GM19043 (cell line): Measurements from ENCODE around the gene SLC16A12.

Experiments used
- ATAC-seq: cut with Tn5 transposase; IDR thresholded peaks from one replicate; pipeline ENCODE4 v1.9.1; 2021; ENCODE audit warnings: low read depth; ENCODE audit not compliant: unreplicated experiment

SLC16A12 gene

DNA sequence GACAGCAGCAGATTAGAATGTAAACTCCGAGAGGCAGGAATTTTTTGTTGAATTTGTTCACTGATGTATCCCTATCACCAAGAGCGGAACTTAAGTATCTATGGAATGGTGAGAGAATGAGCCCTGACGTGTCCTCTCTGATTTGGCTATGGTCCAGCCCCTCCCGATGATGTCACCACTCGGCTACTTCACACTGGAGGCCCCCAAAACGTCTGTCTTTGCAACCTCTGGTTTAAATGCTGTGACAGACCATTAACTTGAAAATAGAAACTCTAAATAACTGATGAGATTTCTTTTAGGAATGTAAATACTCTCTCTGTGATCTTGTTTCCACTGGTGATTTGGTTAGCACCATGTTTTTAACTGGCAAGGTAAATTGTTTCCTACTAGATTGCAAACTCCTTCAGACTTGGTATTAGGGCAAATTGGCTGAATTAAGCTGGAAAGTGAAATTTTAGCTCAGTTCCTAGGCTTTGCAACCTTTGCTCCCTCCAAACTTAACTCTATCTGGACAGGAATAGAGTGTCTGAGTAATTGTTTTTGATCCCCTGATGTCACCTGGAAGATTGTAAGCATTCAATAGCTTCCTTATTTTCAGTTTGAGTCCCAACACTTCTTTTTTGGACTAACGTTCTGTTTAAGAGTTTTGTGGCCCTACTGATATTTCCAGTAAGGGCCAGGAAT is 19.1 kb downstream of the SLC16A12 start:
- no peak for ATAC-seq

DNA sequence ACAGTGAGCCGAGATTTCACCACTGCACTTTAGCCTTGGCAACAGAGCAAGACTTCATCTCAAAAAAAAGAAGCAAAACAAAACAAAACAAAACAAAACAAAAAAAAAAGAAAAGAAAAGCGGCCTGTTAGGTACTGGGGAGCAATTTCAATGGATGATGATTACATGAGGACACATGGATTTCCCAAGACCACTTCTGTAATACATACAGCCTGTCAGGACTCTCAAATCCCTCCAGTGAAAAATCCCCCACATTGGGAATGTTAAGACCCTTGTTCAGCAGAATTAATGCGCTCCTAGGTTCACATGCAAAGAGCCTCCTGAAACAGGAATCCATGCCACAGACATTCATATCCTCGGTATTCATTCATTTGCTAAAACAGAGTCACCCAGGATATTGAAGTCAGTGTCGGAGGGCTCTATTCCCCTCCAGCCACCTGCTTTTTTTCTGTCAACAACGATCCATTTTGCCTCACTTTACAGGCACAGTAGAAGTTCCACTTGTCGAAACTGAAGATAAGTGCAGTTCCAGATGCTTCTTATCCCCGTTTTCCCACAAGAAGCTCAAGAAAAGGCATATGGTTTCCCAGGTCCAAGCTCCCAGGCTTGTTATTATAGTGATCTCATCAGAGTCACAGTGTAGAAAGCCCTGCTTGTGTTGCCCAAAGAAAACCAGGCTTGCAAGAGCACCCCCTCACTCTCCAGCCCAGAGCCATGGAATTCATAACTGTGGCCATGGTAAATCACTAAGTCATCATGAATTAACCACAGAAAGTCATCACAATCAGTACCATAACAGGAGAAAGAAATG is 20.2 kb downstream of the SLC16A12 start:
- no peak for ATAC-seq

DNA sequence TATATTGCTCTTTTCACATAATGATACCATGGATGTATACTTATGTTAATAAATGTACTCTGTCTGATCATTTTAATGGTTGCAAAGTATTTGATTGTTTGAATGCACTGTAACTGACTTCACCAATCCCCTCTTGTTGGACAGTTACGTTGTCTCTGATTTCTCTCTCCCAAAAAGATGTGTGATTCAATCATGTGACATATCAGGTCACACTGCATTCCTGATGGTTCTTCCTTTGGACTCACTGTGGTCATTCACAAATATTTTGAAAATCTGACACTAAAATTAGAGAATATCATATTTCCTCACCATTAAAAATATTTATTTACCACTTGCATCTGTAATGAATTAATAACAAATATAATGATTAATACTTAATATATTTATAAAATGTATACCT is 22.2 kb downstream of the SLC16A12 start:
- ATAC-seq = no peak

GRCh38 chr10:89505640-89506275 is 29.6 kb downstream of the SLC16A12 start:
- ATAC-seq = no peak

GRCh38 chr10:89504691-89505090 is 30.7 kb downstream of the SLC16A12 start:
- ATAC-seq = no peak

- no peak for ATAC-seq
Measured at GRCh38 chr10:89503652-89504370, 31.6 kb downstream of the SLC16A12 start.

- no peak for ATAC-seq
Measured at GRCh38 chr10:89503151-89503550, 32.2 kb downstream of the SLC16A12 start.

GRCh38 chr10:89502549-89502948 is 32.8 kb downstream of the SLC16A12 start:
- ATAC-seq = no peak

GRCh38 chr10:89494575-89494974 is 40.8 kb downstream of the SLC16A12 start:
- ATAC-seq = no peak

DNA sequence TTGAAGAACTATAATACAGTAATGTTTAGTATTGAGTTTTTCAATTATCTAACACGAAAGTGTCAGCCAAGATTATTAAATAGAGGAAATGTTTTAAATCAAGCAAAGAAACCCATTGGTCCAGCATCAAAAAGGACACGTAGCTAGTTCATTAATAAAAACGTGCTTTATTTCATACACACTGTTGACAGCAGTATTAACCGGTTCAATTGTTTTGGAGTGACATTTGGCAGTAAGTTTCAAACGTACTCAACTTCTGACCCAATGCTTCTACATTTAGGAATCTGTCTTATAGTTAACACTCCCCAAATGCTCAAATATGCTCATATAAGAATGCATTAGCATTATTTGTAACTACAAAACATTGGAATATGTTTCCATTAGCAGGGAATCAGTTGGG is 41.3 kb downstream of the SLC16A12 start:
- no peak for ATAC-seq

GRCh38 chr10:89491932-89492331 is 43.5 kb downstream of the SLC16A12 start:
- no peak for ATAC-seq

DNA sequence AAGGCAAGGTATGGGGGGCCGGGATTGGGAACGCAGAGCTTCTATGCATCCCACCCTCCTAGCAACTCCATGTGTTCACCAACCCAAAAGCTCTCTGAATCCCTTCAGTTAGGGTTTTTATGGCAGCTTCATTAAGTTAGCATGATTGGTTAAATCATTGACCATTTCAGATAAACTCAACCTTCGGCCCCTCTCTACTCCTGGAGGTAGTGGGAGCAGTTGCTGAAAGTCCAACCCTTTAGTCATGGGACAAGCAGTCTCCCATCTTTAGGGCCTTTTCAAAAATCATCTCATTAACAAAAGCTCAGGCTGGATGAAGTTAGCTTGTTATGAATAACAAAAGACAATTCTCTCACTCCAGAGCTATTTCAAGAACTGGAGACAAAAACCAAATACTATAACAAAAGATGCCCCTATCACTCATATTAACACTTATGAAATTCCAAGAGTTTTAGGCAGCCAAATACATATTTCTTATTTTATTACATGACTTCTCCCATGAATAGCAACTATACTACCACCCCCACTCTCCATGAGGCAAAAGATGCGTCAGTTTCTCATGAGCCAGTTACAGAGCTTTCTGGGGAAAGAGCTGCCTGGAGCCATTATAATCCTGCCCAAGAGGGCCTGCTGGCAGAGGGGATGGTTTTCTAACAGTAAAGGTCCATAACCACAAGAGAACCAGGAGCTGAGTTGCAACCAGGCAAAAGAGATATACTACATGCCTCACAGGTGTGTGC is 44.6 kb downstream of the SLC16A12 start:
- no peak for ATAC-seq

GRCh38 chr10:89482256-89482655 is 53.1 kb downstream of the SLC16A12 start:
- ATAC-seq = no peak

DNA sequence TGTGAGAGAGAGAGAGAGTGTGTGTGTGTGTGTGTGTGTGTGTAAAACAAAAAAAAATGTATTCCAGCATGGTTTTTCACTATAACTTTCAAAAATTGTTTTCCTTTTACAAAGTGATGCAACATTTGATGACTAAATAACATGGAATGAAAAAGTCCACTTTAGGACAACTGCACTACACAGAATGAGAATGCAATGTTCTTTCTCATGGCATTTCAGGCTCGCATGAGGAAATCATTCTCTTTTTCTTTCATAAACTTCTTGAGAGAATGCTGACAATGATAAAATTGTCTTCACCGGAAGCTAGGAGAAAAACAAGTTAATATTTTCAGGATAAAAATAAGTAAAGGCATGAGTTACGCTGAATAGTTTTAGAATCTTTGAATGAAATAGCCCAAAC is 53.7 kb downstream of the SLC16A12 start:
- no peak for ATAC-seq

GRCh38 chr10:89479771-89480446 is 55.5 kb downstream of the SLC16A12 start:
- ATAC-seq = no peak

- ATAC-seq = no peak
Measured at GRCh38 chr10:89478739-89479654, 56.4 kb downstream of the SLC16A12 start.

- no peak for ATAC-seq
Measured at GRCh38 chr10:89478085-89478738, 57.2 kb downstream of the SLC16A12 start.

GRCh38 chr10:89476150-89476549 is 59.2 kb downstream of the SLC16A12 start:
- ATAC-seq = no peak
